EH (cell line): Measurements from ENCODE around the gene LCN12.
"Not testable (repeated sequence)": the region's sequence is repeated elsewhere in the genome, so short reads cannot be mapped to it uniquely, and the experiment has no call there.

Experiments
- DNase-seq: peaks from one replicate; pipeline ENCODE4 v3.0.0-alpha.2; 2015; ENCODE audit warnings: low read depth

The LCN12 gene

DNA sequence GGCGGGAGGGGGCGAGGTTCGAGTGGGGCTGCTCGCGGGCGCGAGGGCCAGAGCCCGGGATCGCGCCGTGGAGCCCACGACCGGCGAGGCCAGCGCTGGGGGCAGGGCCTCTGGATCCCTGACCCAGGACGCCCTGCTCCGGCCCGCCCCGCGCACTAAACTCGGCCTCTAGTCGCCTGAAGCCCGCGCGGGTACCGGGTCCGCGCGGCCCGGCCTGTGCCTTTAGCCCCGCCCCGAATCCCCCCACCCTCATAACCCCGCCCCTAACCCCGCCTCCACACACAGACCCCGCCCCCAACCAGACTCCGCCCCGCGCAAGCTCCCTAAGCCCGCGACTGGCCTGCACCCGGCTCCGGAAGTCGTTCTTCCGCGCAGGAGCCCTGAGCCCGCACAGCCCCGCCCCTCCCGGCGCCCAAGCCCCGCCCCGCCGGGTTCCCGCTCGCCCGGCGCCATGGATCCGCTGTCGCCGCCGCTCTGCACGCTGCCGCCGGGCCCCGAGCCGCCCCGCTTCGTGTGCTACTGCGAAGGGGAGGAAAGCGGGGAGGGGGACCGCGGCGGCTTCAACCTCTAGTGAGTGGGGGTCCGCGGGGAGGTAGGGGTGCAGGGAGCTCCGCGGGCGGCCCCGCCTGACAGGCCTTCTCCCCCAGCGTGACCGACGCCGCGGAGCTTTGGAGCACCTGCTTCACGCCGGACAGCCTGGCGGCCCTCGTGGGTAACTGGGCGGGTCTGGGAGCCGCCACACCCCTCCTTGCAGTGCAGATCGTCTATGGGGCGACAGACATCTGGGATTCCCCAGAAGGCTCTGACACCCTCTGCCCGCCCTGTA lies 40.1 kb downstream of the LCN12 start, which contains the start of gene PAXX:
Gene PAXX (plus strand): TSS at position 430 of the 826 bp plus-strand sequence. CDS start 22 bp downstream, at position 452.
- peak; percentile 90 for DNase-seq

- no peak for DNase-seq
These were observed 40.8 kb downstream of the LCN12 start for GRCh38 chr9:136992819-136993369.

DNA sequence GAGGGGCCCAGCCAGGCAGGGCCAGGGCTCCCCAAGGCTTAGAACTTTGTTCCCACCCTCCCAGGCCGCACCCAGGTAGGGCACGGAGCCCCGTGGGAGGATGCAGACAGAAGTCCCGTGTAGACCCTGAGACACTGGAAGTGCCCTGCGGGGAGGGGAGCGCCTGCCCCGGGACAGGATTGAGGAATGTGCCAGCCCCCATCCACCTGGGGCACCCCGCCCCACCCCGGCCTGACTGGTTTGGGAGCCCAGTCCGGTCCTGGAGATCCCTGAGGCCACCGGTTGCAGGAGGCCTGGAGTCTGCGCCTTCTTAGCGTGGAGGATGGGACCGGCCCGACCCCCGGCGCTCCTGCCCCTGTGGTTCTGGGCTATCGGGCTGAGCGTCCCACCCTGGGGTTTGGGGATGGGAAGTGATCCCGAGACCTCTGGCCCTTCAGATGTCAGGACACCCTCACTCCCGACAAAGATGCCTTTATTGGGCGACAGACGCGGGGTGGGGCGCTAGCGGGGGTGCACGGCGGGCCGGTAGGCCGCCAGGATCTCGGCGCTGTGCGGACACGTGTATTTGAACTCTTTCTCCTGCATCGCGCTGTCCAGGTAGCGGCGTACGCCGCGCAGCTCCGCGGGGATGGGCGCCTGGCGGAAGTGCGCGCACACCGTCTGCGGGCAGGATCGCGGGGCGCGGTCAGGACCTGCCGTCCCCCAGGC lies 42.3 kb downstream of the LCN12 start:
- DNase-seq, result no peak

GRCh38 chr9:136994888-136995230 lies 42.8 kb downstream of the LCN12 start:
- no peak for DNase-seq

GRCh38 chr9:136995362-136995761 lies 43.3 kb downstream of the LCN12 start:
- no peak for DNase-seq

GRCh38 chr9:136995772-136996311 lies 43.8 kb downstream of the LCN12 start:
- DNase-seq, result peak; percentile 56

- DNase-seq, result peak; percentile 34
These were observed 44.6 kb downstream of the LCN12 start, which contains the start of gene CLIC3 for GRCh38 chr9:136996361-136997292. CLIC3 (minus strand) TSS chr9:136996568; CDS start chr9:136996543, 25 bp downstream.

GRCh38 chr9:136997371-136997770 lies 45.3 kb downstream of the LCN12 start:
- no peak for DNase-seq

DNA sequence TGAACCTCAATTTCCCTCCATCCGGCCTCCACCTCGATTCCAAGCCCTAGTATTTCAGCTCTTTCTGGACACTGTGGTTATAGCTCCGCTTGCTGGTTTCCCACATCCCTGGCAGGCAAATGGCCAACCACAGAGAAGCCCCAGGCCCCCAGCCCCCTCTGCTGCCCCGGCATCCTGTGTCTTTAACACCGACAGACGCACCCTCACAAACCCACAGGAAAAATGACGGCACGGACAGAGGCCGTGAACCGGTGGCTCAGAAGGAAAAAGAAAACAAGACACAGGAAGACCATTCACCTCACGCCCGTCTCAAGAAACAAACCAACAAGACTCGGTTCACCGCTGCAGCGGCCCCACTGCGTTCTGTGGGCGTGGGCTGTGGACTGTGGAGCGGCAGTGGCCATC lies 45.8 kb downstream of the LCN12 start:
- DNase-seq, result no peak

DNA sequence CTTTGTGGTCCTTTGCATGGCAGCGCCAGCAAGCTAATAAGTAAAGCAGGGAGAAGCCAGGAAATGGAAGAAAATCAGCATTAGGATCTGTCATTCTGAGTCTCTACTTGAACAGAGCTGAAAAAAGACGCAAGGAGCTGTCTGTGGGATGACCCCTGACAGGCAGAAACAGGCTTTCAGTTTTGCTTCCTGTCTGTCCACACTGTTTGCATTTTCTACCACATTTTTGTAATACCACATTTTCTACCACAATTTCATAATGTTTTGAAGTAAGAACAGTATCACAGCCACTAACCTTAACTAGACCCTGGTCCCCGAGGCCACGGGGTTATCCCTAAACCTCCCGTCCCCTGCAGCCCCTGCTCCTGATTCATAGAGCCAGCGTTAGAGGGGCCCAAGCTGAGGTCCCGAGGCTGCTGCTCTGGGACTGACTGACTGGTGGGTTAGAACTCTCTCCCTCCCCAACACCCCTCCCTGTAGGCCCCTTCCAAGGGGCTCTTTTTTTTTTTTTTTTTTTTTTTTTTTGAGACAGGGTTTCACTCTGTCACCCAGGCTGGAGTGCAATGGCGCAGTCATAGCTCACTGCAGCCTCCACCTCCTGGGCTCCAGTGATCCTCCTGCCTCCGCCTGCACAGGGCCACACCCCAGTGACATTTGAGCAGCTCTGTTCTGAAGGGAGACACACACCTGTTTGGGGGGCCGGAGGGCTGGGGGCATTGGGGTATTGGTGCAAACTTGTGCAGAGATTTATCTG lies 48.3 kb downstream of the LCN12 start:
- peak; percentile 86 for DNase-seq

DNA sequence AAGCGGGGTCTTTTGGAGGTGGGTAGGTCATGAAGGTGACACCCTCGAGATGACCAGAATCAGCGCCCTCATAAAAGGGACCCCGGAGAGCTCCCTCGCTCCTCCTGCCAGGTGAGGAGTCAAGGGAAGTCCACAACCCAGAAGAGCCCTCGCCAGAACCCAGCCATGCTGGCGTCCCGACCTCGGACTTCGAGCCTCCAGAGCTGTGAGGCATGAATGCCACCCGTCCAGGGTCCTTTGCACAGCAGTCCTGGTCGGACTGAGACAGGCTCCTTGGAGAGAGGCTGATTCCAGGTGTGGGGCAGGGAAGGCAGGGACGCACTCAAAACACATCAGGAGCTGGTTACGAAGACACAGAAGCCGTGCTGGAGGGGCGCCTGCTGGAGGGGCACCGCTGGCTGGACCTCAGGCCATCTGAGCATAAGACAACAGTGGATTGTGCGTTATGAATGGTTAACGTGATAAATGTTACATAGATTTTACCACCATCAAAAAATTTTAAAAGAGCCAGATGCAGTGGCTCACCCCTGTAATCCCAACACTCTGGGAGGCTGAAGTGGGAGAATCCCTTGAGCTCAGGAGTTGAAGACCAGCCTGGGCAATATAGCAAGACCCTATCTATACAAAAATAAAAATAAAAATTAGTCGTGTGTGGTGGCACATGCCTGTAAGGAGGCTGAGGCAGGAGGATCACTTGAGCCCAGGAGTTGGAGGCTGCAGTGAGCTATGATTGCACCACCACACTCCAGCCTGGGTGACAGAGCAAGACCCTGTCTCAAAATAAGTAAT lies 50.0 kb downstream of the LCN12 start:
- DNase-seq, result no peak

DNA sequence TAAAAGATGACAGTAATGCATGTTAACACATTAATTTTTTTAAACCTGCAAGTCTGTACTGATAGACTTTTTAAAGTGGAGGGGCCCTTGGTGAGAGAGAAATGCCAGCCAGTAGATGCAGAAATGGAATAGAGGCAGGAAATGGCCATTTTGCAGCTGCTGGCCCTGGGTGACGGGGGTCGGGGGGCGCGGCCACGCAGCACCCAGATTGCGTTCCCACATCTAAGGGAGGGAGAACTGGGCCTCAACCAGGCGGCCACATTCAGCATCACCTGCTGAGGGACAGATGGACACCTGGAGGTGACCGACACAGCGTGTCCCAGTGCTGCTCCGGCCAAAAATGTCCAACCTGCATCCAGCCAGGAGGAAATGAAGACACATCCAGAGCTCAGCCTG lies 50.6 kb downstream of the LCN12 start:
- no peak for DNase-seq

DNA sequence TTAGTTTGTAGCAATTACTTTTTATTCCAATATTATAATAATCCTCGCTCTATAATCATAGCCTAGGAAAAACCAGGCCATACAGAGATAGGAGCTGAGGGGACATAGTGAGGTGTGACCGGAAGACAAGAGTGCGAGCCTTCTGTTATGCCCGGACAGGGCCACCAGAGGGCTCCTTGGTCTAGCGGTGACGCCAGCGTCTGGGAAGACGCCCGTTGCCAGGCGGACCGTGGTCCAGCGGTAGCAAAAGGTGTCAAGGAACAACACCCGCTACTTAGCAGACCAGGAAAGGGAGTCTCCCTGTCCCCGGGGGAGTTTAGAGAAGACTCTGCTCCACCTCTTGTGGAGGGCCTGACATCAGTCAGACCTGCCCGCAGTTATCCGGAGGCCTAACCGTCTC lies 52.2 kb downstream of the LCN12 start:
- not testable (repeated sequence) for DNase-seq
